NCI-H2081 (cell line): Measurements from ENCODE around the gene TAF1.
"Not testable (repeated sequence)": the region's sequence is repeated elsewhere in the genome, so short reads cannot be mapped to it uniquely, and the experiment has no call there.

Experiments used
- DNase-seq, 2 experiments: peaks; one replicate each; lab custom pipeline; 2025; lab: John Stamatoyannopoulos, UW

TAF1 gene

DNA sequence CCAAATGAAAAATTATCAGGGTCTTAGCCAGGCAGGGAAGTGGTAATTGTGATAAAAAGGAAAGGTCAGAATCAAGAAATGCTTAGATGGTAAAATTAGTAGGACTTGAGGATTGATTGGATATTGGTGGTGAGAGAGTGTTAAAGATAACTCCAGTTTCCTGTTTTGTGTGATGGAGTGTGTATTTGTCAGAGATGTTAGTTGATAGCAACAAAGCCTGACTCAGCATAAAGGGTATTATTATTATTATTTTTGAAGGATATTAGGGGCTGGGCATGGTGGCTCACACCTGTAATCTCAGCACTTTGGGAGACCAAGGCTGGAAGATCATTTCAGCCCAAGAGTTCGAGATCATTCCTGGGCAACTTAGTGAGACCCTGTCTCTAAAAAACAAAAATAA is 143.1 kb downstream of the TAF1 start:
- no peak for DNase-seq

DNA sequence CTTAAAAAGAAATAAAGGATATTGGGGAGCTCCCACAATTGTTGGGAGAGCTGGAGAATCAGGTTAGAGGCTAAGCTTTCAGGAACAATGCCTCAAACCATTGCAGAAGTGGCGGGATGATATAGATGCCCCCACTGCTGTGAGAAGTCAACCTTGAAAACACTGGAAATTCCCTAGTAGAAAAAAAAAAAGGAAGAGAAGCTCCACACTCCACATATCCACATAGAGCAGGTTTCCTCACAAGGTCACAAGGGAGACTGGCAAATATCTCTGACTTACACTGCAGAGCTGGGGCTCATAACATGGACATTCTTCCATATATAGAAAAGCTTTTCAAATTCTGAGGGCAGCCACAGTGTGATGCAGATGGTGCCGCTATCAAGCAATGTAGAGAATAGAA is 144.0 kb downstream of the TAF1 start:
- DNase-seq, result no peak

DNA sequence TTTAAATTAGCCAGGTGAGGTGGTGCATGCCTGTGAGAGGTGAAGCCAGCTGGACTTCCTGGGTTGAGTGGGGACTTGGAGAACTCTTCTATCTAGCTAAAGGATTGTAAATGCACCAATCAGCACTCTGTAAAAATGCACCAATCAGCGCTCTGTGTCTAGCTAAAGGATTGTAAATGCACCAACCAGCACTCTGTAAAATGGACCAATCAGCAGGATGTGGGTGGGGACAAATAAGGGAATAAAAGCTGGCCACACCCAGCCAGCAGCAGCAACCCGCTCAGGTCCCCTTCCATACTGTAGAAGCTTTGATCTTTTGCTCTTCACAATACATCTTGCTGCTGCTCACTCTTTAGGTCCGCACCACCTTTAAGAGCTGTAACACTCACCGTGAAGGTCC is 147.6 kb downstream of the TAF1 start:
- not testable (repeated sequence) for DNase-seq

DNA sequence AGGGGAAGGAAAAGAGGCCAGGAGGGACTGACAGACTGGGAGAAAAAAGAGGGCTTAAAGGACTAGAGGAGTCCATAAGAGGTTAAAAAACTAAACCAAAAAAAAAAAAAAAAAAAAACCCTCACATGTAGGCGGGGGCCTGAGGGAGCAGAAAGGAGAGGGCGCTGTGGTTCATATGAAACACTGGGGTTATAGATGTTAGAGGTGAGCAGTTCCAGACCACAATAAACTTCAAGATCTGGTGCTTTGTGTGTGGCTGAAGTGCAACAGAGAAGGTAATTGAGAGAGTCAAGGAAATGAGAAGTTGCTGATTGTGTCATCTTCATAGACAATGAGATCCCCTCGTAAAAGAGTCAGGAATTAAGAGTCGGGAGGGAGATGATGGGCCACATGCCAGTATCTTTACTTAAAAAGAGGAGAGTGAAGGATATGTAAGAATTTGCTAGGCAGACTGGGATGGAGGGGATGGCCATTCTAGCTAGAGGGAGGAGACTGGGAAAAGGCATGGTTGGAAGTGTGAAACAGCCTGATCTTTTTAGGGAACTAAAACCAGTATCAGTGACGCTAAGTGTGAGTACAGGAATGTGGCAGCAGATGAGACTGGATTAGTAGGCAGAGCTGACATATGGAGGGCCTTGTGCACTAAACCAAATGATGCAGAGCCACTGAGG is 148.3 kb downstream of the TAF1 start:
- no peak for DNase-seq

DNA sequence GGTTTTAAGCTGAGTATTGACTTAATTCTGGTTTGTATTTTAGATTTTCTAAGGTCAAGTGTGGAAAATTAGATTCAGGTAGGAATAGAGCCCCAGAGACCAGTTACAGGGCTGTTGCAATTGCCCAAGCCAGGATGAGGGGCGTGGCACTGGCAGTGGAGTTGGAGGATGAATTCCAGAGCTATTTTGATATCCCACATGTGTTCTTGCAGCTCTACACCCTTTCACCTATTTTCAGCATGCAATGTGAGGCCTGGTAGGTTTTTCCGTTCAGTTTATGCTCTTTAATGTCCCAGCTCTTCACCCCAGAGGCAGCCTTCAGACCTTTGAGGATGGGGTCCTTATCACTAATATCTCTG is 148.9 kb downstream of the TAF1 start:
- DNase-seq, result no peak
